Measurements from ENCODE around the gene DOK3.

GRCh38 chr5:177516601-177517568 is 7.3 kb upstream of the DOK3 start, which contains the start of gene DDX41:
- TF ChIP-seq POLR2AphosphoS5 (IDR thresholded peaks at IDR 0.05; ENCODE audit: low read depth, low read length) (peak; percentile 64), TCF7L2 (IDR thresholded peaks at IDR 0.05; ENCODE audit: low read depth, low read length) (peak; percentile 68), CTCF (IDR thresholded peaks at IDR 0.05) (no peak), REST (IDR thresholded peaks at IDR 0.05; ENCODE audit: insufficient read depth in 1 of 2, low read depth in 2 of 2, low read length in 1 of 2) (peak in 1 of 2 experiments; percentile 9; a peak in 1 of 4 replicates)
